GM21786 (cell line): ENCODE results near the gene DNAJC2.
"Not testable (repeated sequence)": the region's sequence is repeated elsewhere in the genome, so short reads cannot be mapped to it uniquely, and the experiment has no call there.

ENCODE experiments used
- ATAC-seq: cut with Tn5 transposase; IDR thresholded peaks from one replicate; pipeline ENCODE4 v1.9.1; 2021; ENCODE audit not compliant: unreplicated experiment

Gene DNAJC2

GRCh38 chr7:103278195-103278594 lies 66.4 kb downstream of the DNAJC2 start:
- not testable (repeated sequence) for ATAC-seq

DNA sequence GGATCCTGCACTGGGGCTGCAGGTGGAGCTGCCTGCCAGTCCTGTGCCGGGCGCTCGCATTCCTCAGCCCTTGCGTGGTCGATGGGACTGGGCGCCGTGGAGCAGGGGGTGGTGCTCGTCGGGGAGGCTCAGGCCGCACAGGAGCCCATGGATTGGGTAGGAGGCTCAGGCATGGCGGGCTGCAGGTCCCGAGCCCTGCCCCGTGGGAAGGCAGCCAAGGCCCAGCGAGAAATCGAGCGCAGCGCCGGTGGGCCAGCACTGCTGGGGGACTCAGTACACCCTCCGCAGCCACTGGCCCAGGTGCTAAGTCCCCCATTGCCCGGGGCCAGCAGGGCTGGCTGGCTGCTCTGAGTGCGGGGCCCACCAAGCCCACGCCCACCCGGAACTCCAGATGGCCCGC lies 69.7 kb downstream of the DNAJC2 start:
- not testable (repeated sequence) for ATAC-seq

GRCh38 chr7:103273374-103273773 lies 71.2 kb downstream of the DNAJC2 start:
- ATAC-seq = not testable (repeated sequence)

- ATAC-seq = not testable (repeated sequence)
Observed at GRCh38 chr7:103266229-103266628, 78.3 kb downstream of the DNAJC2 start.

DNA sequence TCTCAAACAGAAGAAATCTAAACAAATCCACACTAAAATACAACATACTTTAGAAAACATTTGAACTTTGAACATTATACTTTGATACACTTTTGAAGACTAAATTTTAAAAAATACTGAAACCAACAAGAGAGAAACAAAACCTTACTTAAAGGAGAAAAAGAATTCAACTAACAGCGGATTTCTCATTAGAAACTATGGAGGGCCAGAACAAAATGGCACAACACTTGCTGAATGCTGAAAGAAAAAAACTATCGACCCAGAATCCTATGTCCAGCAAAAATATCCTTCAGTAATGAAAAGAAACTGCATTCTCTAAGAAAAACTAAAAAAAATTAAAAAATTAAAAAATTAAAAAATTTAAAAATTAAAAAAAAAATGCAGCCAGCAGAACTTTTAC lies 80.5 kb downstream of the DNAJC2 start:
- not testable (repeated sequence) for ATAC-seq
